Body of pancreas (tissue), 4 donors: ENCODE measurements around the gene PTOV1. TPM values are rescaled to one million over a fixed set of nuclear protein-coding genes. Genes with fewer than 3 reads are reported as not detected.
A peak's percentile ranks its signal among the peaks of the same experiment; 100 is the strongest.

Experiments used
- ATAC-seq: fragments of 150-250 bp; one replicate; pipeline ENCODE4 v1.9.1; 2016
- DNase-seq, 4 donors: peaks; one replicate each; pipeline ENCODE4 v3.0.0-alpha.2; 2019
- H3K27ac ChIP-seq, 4 donors: fragments of 200-600 bp; sonication (generic); 1 replicate in 3 of 4; 2 replicates in 1 of 4; pipeline versions ENCODE4 v1.5.1 to v1.6.1; 2016 to 2019; ENCODE audit warnings: mild to moderate bottlenecking in 1 of 4, mixed read lengths in 1 of 4, moderate library complexity in 1 of 4
- H3K27me3 ChIP-seq, 2 donors: fragments of 200-600 bp; sonication (generic); one replicate each; pipeline ENCODE4 v1.6.0; 2016; ENCODE audit warnings: mild to moderate bottlenecking in 1 of 2
- H3K36me3 ChIP-seq, 2 donors: fragments of 200-600 bp; sonication (generic); replicated peaks in 1 of 2; 2 replicates each; pipeline ENCODE4 v1.5.1; 2016; ENCODE audit warnings: low read depth in 2 of 2; ENCODE audit not compliant: insufficient read depth in 1 of 2
- H3K4me1 ChIP-seq: fragments of 200-600 bp; sonication (generic); one replicate; pipeline ENCODE4 v1.6.0; 2016
- H3K4me3 ChIP-seq, 2 donors: fragments of 200-600 bp; sonication (generic); 1 replicate in 1 of 2; 2 replicates in 1 of 2; pipeline ENCODE4 v1.5.1; 2016 to 2019
- H3K9me3 ChIP-seq, 3 donors: fragments of 200-600 bp; sonication (generic); 1 replicate in 2 of 3; 2 replicates in 1 of 3; pipeline ENCODE4 v1.5.1; 2016
- CTCF ChIP-seq, 7 experiments: fragments of 450-650 bp in 4 of 7; fragments of 200-600 bp in 3 of 7; sonication (generic) in 3 of 7; IDR thresholded peaks; one replicate each; pipeline ENCODE4 v1.5.1; 2016 to 2019; ENCODE audit warnings: antibody characterized with exemption in 7 of 7
- POLR2A ChIP-seq, 3 donors: fragments of 450-650 bp; IDR thresholded peaks; one replicate each; pipeline ENCODE4 v1.6.1; 2016; ENCODE audit warnings: antibody characterized with exemption in 3 of 3, mild to moderate bottlenecking in 2 of 3
- WGBS, 2 donors: methylation state at CpG; one replicate each; pipeline ENCODE4 v1.1.5; 2017; 5-methylcytosine and 5-hydroxymethylcytosine counted together
- intact Hi-C: fragments of 100-400 bp; cut with DNase I; formaldehyde crosslinking; loops from one replicate; pipeline ENCODE4 v1.15.1; 2023
- total RNA-seq, 2 donors: library from RNA; depleted of rRNA; stranded (reverse); fragments of >200 nt; gene quantifications; one replicate each; pipeline ENCODE4 v1.1.0, GENCODE V29; 2016

The PTOV1 gene
- total RNA-seq = 10 to 100 TPM; 69.0 to 70.2 TPM

GRCh38 chr19:49850487-49851342 lies at the start of gene PTOV1:
Gene PTOV1 (plus strand): TSS chr19:49851159.
- intact Hi-C loops = no loop called here
- no peaks in the 10 kb centered on the region for H3K27me3 ChIP-seq
- peak within 1 kb of the TSS; percentile 44 to 75 for H3K4me3 ChIP-seq
- 0% methylated on average over 6 to 67 of the region's 98 CpGs for WGBS, 2 donors
- peak in 1 of 7 experiments; percentile 15 for TF ChIP-seq CTCF (IDR thresholded peaks at IDR 0.05)
- TF ChIP-seq POLR2A (IDR thresholded peaks at IDR 0.05) = peak; percentile 80 to 89 (median 83)
- peak within 1 kb of the TSS; percentile 93 to 99 (median 99) for H3K27ac ChIP-seq
- H3K9me3 ChIP-seq = no peaks in the 10 kb centered on the region
- peaks cover 36% of the 10 kb centered on the region for H3K4me1 ChIP-seq
- peak; percentile 94 for ATAC-seq
- peak; percentile 93 to 94 (median 94) for DNase-seq
- H3K36me3 ChIP-seq = no peaks in the 10 kb centered on the region

GRCh38 chr19:49801401-49801888 lies 49.5 kb upstream of the PTOV1 start:
- no peaks in the 10 kb centered on the region for H3K4me1 ChIP-seq
- 86 to 95% methylated on average over 22 to 28 of the region's 32 CpGs for WGBS, 2 donors
- peaks cover 0 to 12% of the 10 kb centered on the region in 2 donors for H3K36me3 ChIP-seq
- DNase-seq (no peak), ATAC-seq (no peak)
- no peak for TF ChIP-seq POLR2A (IDR thresholded peaks at IDR 0.05)
- no peak for TF ChIP-seq CTCF (IDR thresholded peaks at IDR 0.05)
- H3K9me3 ChIP-seq = no peaks in the 10 kb centered on the region
- H3K27ac ChIP-seq = no peak overlapping the region
- H3K4me3 ChIP-seq = no peak overlapping the region
- intact Hi-C loops = no loop called here
- H3K27me3 ChIP-seq = no peaks in the 10 kb centered on the region

- intact Hi-C loops = no loop called here
- WGBS, 2 donors = 59 to 74% methylated on average over 32 to 34 of the region's 38 CpGs
- Histone ChIP-seq H3K4me1 (no peaks in the 10 kb centered on the region), H3K27me3 (no peaks in the 10 kb centered on the region), H3K9me3 (no peaks in the 10 kb centered on the region), H3K27ac (peak overlapping the region in 1 of 4 donors; percentile 55), H3K4me3 (no peak overlapping the region), H3K36me3 (peaks cover 0 to 8% of the 10 kb centered on the region in 2 donors)
- TF ChIP-seq POLR2A (IDR thresholded peaks at IDR 0.05) = no peak
- TF ChIP-seq CTCF (IDR thresholded peaks at IDR 0.05) = peak in 3 of 7 experiments; percentile 18 to 39 (median 39)
- DNase-seq (peak; percentile 71 to 85 (median 84)), ATAC-seq (peak; percentile 57)
These were observed 48.8 kb upstream of the PTOV1 start for GRCh38 chr19:49801966-49802661.

- DNase-seq = peak in 3 of 4 donors; percentile 52 to 69 (median 64)
- 75 to 78% methylated on average over 22 to 23 of the region's 24 CpGs for WGBS, 2 donors
- TF ChIP-seq POLR2A (IDR thresholded peaks at IDR 0.05) = peak in 1 of 3 donors; percentile 24
- no peak for TF ChIP-seq CTCF (IDR thresholded peaks at IDR 0.05)
- ATAC-seq = peak; percentile 5
- H3K36me3 ChIP-seq = peaks cover 0 to 6% of the 10 kb centered on the region in 2 donors
- intact Hi-C loops = no loop called here
- H3K27me3 ChIP-seq = no peaks in the 10 kb centered on the region
- no peak overlapping the region for H3K4me3 ChIP-seq
- no peaks in the 10 kb centered on the region for H3K9me3 ChIP-seq
- H3K27ac ChIP-seq = peak overlapping the region in 1 of 4 donors; percentile 55
- H3K4me1 ChIP-seq = no peaks in the 10 kb centered on the region
These were observed 48.0 kb upstream of the PTOV1 start for GRCh38 chr19:49802836-49803528.
